Stimulated activated CD8-positive, alpha-beta memory T cell treated with anti-CD3 and anti-CD28 coated beads, Interleukin-12 subunit alpha, Interleukin-12 subunit beta, amount 100 ng/mL, for 24 hours (primary cell): ENCODE results near the gene ZNF764.
"Not testable (repeated sequence)": the region's sequence is repeated elsewhere in the genome, so short reads cannot be mapped to it uniquely, and the experiment has no call there.

Source experiments
- DNase-seq: peaks from one replicate; pipeline ENCODE4 v3.0.0-alpha.2; 2020; ENCODE audit errors: extremely low read depth

The ZNF764 gene

GRCh38 chr16:30527635-30528178 is 30.5 kb downstream of the ZNF764 start:
- DNase-seq, result no peak

DNA sequence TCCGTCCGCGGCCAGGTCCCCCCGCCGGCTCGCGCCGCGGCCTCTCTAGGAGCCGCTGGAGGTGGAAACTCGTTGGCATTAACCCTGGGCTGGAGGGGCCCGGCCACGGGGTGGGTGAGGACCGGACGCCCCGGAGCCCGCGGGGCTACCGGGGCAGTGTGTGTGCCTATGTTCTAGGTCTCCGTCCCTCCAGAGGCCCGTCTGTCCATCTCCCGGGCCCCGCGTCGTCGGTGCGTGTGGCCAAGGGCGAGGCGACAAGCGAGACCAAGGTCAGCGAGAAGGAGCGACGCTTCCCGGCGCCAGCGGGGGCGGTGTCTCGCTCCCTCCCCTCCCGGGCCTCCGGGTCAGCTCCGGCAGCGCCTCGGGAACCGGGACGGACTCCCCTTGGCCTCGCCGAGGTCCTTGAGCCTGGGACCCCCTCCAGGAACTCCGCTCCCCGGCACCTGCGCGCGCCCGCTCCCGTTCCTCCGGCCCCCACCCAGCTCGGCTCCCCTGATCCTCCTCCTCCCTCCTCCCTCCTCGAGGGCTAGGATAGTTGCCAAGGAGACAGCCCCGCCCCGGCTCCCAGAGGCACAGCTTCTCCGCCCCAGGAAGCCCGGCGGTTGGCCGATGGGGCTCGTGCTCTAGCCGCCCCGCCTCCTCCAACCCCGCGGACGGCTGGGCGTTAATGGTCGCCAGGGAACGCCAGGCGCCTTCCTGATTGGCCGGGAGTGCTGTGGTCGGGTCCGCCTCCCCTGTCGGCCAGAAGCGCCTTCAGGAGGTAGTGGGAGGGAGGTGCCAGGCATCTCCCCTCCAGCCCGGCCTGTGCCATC is 31.1 kb downstream of the ZNF764 start:
- DNase-seq, result peak; percentile 89

DNA sequence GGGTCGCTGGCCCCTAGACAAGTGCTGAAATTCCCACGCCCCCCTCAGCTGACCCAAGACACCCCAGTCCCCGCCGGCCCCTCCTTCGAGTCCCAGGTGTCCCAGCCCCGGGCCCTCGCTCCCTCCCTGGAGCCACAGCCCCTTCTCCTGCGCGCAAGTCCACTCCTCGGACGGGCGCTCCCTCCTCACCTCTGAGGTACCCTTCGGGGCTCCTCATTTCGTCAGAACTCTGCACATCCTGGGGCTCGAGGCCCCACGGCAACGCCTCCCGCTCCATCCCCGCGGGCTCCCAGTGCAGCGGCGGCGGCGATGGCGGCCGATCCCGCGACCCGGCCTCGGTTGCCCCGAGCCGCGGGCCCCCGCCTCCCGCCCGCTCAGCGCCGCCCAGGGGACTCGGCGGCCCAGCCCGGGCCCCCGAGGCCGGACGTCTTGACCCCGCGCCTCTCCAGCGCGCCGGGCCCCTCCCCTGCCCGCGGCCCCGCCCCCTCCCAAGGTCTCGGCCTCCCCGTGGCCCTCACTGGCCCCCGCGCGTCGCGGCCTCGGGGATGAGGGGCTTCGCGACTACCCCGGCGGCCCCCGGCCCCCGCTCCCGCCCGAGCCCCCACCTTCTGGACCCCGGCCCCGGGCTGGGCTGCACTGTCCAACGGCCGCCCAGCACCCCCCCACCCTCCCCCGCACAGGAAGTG is 31.9 kb downstream of the ZNF764 start, which contains the start of gene ZNF768:
Gene ZNF768 (minus strand): TSS at position 430 of the 686 bp plus-strand sequence. CDS start 153 bp downstream, at position 277.
- no peak for DNase-seq

DNA sequence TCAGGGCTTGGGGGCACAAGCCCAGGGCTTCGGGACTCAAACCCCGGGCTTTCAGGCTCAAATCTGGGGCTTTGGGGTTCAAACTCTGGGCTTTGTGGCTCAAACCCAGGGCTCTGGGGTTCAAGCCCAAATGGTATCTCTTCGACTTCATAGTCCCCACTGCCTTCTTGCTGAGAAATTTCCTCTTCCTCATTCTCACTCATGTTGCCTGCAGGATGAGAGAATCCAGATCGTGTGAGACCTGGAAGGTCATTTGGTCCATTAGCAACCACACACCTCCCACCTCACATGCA is 32.4 kb downstream of the ZNF764 start:
- DNase-seq, result no peak

GRCh38 chr16:30524575-30525568 is 33.3 kb downstream of the ZNF764 start:
- no peak for DNase-seq

- DNase-seq, result no peak
Measured at GRCh38 chr16:30523768-30524574, 34.2 kb downstream of the ZNF764 start.

DNA sequence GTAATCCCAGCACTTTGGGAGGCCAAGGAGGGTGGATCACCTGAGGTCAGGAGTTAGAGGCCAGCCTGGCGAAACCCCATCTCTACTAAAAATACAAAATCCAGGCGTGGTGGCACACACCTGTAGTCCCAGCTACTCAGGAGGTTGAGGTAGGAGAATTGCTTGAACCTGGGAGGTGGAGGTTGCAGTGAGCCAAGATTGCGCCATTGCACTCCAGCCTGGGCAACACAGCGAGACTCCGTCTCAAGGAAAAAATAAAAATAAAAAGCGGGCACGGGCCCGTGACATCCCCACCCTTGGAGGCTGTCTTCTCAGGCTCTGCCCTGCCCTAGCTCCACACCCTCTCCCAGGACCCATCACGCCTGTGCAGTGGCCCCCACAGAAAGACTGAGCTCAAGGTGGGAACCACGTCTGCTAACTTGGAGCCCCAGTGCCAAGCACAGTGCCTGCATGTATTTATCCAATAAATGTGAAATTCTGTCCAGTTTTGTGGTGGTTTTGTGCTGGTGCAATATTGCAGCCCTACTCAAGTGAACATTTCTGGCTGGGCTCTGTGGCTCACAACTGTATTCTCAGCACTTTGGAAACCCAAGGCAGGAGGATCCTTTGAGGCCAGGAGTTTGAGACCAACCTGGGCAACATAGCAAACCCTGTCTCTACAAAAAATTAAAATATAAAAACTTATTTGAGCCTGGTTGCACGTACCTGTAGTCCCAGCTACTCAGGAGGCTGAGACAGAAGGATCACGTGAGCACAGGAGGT is 35.3 kb downstream of the ZNF764 start:
- DNase-seq, result not testable (repeated sequence)

GRCh38 chr16:30521873-30522641 is 36.1 kb downstream of the ZNF764 start:
- DNase-seq, result no peak

GRCh38 chr16:30521476-30521872 is 36.7 kb downstream of the ZNF764 start:
- no peak for DNase-seq

DNA sequence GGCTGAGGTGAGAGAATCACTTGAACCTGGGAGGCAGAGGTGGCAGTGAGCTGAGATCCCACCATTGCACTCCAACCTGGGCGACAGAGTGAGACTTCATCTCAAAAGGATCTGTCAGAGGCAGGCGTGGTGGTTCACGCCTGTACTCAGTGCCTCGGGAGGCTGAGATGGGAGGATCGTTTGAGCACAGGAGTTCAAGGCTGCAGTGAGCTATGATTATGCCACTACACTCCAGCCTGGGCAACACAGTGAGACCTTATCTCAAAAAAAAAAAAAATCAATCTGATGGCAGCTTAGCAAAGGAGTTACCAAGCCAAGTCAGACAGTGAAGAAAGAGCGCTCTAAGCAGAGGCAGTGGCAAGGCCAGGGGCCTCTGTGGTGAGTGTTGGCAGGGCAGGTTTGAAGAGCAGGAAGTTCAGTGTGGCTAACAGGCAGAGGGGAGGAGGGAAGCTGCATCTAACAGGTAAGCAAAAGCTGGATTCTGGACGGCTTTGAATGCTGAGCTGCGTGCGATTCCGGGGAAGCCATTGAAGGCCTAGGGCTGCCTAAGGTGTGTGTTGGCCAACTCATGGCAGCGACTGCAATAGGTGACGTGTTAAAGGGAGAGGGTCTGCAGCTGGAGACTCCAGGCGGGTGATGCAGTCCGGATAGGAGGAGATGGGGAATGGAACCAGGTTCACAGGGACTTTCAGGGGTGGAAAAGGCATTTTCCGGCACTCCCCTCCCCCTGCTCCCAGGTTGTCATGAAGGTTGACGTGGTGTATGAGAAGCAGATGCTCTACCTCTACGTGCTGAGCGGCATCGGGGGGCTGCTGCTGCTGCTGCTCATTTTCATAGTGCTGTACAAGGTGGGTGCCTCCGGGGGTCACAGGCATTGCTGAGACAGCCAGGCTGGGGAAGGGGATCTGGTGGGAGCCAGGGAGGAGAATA is 38.8 kb downstream of the ZNF764 start:
- DNase-seq, result no peak

DNA sequence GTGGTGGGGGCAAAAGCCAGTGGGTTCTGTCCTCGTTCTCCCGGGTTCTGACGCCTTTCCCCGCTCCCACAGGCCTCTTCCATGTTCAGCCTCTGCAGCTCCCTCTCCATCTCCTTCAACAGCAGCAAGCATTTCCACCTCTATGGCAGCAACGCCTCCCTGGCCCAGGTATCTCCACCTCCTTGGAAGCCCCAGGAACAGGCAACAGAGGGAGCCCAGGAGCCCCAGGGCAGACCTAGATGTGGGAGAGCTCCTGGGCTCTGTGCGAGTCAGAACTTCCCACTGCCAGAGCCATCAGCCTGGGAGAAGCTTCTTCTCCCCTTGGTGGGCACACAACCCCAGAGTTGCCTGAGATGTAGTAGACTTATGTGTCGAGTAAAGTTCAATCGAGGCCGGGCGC is 39.6 kb downstream of the ZNF764 start:
- no peak for DNase-seq

- no peak for DNase-seq
Measured at GRCh38 chr16:30515275-30515674, 42.9 kb downstream of the ZNF764 start.

GRCh38 chr16:30511509-30511908 is 46.7 kb downstream of the ZNF764 start:
- no peak for DNase-seq

DNA sequence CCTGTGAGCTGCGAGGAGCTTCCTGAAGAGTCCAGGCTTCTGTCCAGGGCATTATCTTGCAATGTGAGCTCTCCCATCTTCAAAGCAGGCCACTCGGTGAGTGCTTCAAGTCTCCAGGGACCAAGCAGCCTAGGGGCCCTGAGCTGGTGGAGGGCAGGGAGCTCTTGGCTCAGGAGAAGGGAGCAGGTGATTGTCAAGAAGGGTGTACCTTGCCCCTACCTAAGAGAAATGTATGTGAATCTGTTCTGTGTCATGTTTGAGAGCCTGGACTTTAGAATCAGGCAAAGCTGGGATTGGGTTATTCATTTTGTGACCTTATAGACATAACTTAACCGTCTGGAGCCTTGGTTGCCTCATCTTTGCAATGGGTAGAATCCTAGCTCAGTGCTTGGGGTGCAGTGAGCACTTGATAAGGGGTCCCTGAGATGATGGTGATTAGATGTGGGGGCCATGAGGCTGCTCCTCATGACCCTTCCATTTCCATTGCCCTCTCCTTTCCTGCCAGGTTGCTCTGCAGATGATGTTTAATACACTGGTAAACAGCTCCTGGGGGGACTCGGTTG is 47.7 kb downstream of the ZNF764 start:
- no peak for DNase-seq

GRCh38 chr16:30509081-30509765 is 49.0 kb downstream of the ZNF764 start:
- no peak for DNase-seq
